Smooth muscle cell (in vitro differentiated cells): ENCODE results near the gene SERPINF2. TPM values are rescaled to one million over a fixed set of nuclear protein-coding genes. Genes with fewer than 3 reads are reported as not detected.

Experiments used
- DNase-seq: peaks from one replicate; lab custom pipeline; 2025; ENCODE audit not compliant: unreplicated experiment; lab: John Stamatoyannopoulos, UW
- H2AFZ ChIP-seq: fragments of 200-600 bp; sonication (generic); 2 replicates; pipeline ENCODE4 v1.6.0; 2016; ENCODE audit warnings: antibody characterized with exemption, low read depth, mild to moderate bottlenecking
- H3F3A ChIP-seq: fragments of 200-600 bp; sonication (generic); 2 replicates; pipeline ENCODE4 v1.6.0; 2017; ENCODE audit warnings: antibody characterized with exemption, low read depth
- H3K27ac ChIP-seq: fragments of 200-600 bp; sonication (generic); 2 replicates; pipeline ENCODE4 v1.5.1; 2016; ENCODE audit warnings: low read depth, mild to moderate bottlenecking
- H3K27me3 ChIP-seq: fragments of 200-600 bp; sonication (generic); 2 replicates; pipeline ENCODE4 v1.6.1; 2016; ENCODE audit warnings: low read depth, mild to moderate bottlenecking
- H3K36me3 ChIP-seq: fragments of 200-600 bp; sonication (generic); 2 replicates; pipeline ENCODE4 v1.5.1; 2016; ENCODE audit warnings: low read depth
- H3K4me1 ChIP-seq: fragments of 200-600 bp; sonication (generic); 2 replicates; pipeline ENCODE4 v1.5.1; 2016; ENCODE audit warnings: low read depth
- H3K4me2 ChIP-seq: fragments of 200-600 bp; sonication (generic); 2 replicates; pipeline ENCODE4 v1.6.0; 2016; ENCODE audit warnings: mild to moderate bottlenecking
- H3K4me3 ChIP-seq: fragments of 200-600 bp; sonication (generic); 2 replicates; pipeline ENCODE4 v1.5.1; 2016; ENCODE audit warnings: mild to moderate bottlenecking
- H3K79me2 ChIP-seq: fragments of 200-600 bp; sonication (generic); 2 replicates; pipeline ENCODE4 v1.6.0; 2016; ENCODE audit warnings: low read depth, mild to moderate bottlenecking
- H3K9ac ChIP-seq: fragments of 200-600 bp; sonication (generic); 2 replicates; pipeline ENCODE4 v1.6.0; 2016; ENCODE audit warnings: low read depth
- H3K9me3 ChIP-seq: fragments of 200-600 bp; sonication (generic); replicated peaks from 2 replicates; pipeline ENCODE4 v1.5.1; 2016; ENCODE audit warnings: low read depth
- H4K20me1 ChIP-seq: fragments of 200-600 bp; sonication (generic); 2 replicates; pipeline ENCODE4 v1.6.0; 2016; ENCODE audit warnings: low read depth
- CTCF ChIP-seq: fragments of 200-600 bp; sonication (generic); IDR thresholded peaks from 2 replicates; pipeline ENCODE4 v1.5.1; 2017; ENCODE audit warnings: borderline replicate concordance, mild to moderate bottlenecking, antibody characterized with exemption; ENCODE audit not compliant: insufficient read depth, poor library complexity, severe bottlenecking
- WGBS: methylation state at CpG from one replicate; pipeline ENCODE4 v1.1.7; 2016; ENCODE audit warnings: low lambda C conversion rate; 5-methylcytosine and 5-hydroxymethylcytosine counted together
- polyA plus RNA-seq: library from polyadenylated mRNA; unstranded; fragments of >200 nt; fragmentation: Nextera tagmentation; extraction: Ambion mirVana; gene quantifications from 2 replicates; pipeline ENCODE4 v1.2.1, GENCODE V29; 2016
- total RNA-seq: library from RNA; depleted of rRNA; stranded (reverse); fragments of >200 nt; gene quantifications from 2 replicates; pipeline ENCODE4 v1.2.3, GENCODE V29; 2014

SERPINF2 gene
- total and polyA plus RNA-seq, 2 experiments from 2014 or later = 0.18 to 0.22 TPM

GRCh38 chr17:1800240-1800639 lies 57.6 kb downstream of the SERPINF2 start:
- no peak for DNase-seq
- H3K4me3 ChIP-seq = no peak overlapping the region
- no peak overlapping the region for H3K9ac ChIP-seq
- no peaks in the 10 kb centered on the region for H4K20me1 ChIP-seq
- WGBS = 96% methylated on average over 7 of the region's 7 CpGs
- no peaks in the 10 kb centered on the region for H3F3A ChIP-seq
- no peak overlapping the region for H2AFZ ChIP-seq
- H3K4me1 ChIP-seq = no peaks in the 10 kb centered on the region
- H3K27me3 ChIP-seq = no peaks in the 10 kb centered on the region
- TF ChIP-seq CTCF = no peak
- no peaks in the 10 kb centered on the region for H3K36me3 ChIP-seq
- no peak overlapping the region for H3K27ac ChIP-seq
- H3K79me2 ChIP-seq = peaks cover 4% of the 10 kb centered on the region
- H3K4me2 ChIP-seq = no peak overlapping the region
- no peaks in the 10 kb centered on the region for H3K9me3 ChIP-seq

- no peak overlapping the region for H3K27ac ChIP-seq
- H3K9ac ChIP-seq = no peak overlapping the region
- no peaks in the 10 kb centered on the region for H3K9me3 ChIP-seq
- 55% methylated on average over 4 of the region's 4 CpGs for WGBS
- no peaks in the 10 kb centered on the region for H3K4me1 ChIP-seq
- H3K4me3 ChIP-seq = no peak overlapping the region
- H3F3A ChIP-seq = no peaks in the 10 kb centered on the region
- no peak overlapping the region for H2AFZ ChIP-seq
- H3K4me2 ChIP-seq = no peak overlapping the region
- H3K79me2 ChIP-seq = peaks cover 4% of the 10 kb centered on the region
- no peaks in the 10 kb centered on the region for H3K27me3 ChIP-seq
- no peak for DNase-seq
- no peaks in the 10 kb centered on the region for H3K36me3 ChIP-seq
- H4K20me1 ChIP-seq = no peaks in the 10 kb centered on the region
- no peak for TF ChIP-seq CTCF
Measured at GRCh38 chr17:1800712-1801111, 58.0 kb downstream of the SERPINF2 start.

- H3K27ac ChIP-seq = no peak overlapping the region
- H3K36me3 ChIP-seq = no peaks in the 10 kb centered on the region
- peaks cover 4% of the 10 kb centered on the region for H3K79me2 ChIP-seq
- H3K9ac ChIP-seq = no peak overlapping the region
- no peaks in the 10 kb centered on the region for H3F3A ChIP-seq
- H4K20me1 ChIP-seq = no peaks in the 10 kb centered on the region
- H3K9me3 ChIP-seq = no peaks in the 10 kb centered on the region
- WGBS = 89% methylated on average over 1 of the region's 1 CpG
- H3K4me3 ChIP-seq = no peak overlapping the region
- no peak for TF ChIP-seq CTCF
- no peak overlapping the region for H3K4me2 ChIP-seq
- no peaks in the 10 kb centered on the region for H3K27me3 ChIP-seq
- H3K4me1 ChIP-seq = no peaks in the 10 kb centered on the region
- DNase-seq = no peak
- no peak overlapping the region for H2AFZ ChIP-seq
Measured at GRCh38 chr17:1802429-1802828, 59.8 kb downstream of the SERPINF2 start.

GRCh38 chr17:1803280-1803679 lies 60.6 kb downstream of the SERPINF2 start:
- H3K4me3 ChIP-seq = no peak overlapping the region
- no peaks in the 10 kb centered on the region for H3K27me3 ChIP-seq
- no peak overlapping the region for H2AFZ ChIP-seq
- DNase-seq = no peak
- no peaks in the 10 kb centered on the region for H3F3A ChIP-seq
- no peak overlapping the region for H3K9ac ChIP-seq
- no peak overlapping the region for H3K27ac ChIP-seq
- no peak overlapping the region for H3K4me2 ChIP-seq
- H3K36me3 ChIP-seq = no peaks in the 10 kb centered on the region
- WGBS = 95% methylated on average over 6 of the region's 6 CpGs
- H3K4me1 ChIP-seq = no peaks in the 10 kb centered on the region
- H3K9me3 ChIP-seq = no peaks in the 10 kb centered on the region
- no peaks in the 10 kb centered on the region for H3K79me2 ChIP-seq
- H4K20me1 ChIP-seq = no peaks in the 10 kb centered on the region
- no peak for TF ChIP-seq CTCF
